Activated T-cell treated with anti-CD3 and anti-CD28 coated beads, Interleukin-2, amount 50 U/mL, for 1 hour (primary cell): ENCODE measurements around the gene HOXB5.

Experiments
- DNase-seq: peaks from one replicate; pipeline ENCODE4 v3.0.0-alpha.2; 2020

HOXB5 gene

DNA sequence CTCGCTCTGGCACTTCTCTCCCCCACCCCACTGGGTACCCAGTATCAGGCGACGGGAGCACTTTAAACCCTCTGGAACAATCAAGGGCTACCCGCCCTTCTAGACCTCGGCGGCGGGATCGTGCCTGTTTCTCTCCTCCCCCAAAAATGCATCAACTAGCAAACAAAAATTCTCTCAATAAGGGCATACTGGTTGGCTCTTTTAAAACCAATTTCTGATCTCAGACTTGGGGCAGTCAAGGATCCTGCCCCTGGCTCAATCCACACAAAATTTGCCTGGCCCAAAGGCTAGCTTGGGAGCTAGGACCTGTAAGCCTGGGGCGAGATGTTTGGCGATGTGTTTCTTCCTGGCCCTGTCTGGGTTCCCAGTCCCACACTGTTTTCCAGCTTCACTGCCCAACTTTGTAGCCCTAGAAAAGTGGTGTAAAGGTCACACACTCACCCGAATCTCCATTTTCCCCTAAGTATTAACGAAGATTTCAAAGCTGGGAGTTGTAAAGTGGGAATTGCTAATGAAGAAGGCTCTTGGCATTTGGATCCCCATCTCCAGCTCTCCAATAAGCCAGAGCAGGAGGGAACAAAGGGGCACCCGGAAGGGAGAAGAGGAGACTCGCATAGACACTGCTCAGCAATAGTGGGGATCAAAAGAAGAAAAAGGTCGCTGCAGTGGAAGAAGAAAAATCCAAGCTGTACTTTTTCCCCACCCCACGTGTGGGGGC is 34.3 kb downstream of the HOXB5 start:
- no peak for DNase-seq

- DNase-seq: no peak
These were observed 34.8 kb downstream of the HOXB5 start for GRCh38 chr17:48558831-48559121.

- DNase-seq: no peak
These were observed 35.3 kb downstream of the HOXB5 start for GRCh38 chr17:48558057-48558830.

- DNase-seq: no peak
These were observed 36.8 kb downstream of the HOXB5 start for GRCh38 chr17:48556576-48557401.

- no peak for DNase-seq
These were observed 37.4 kb downstream of the HOXB5 start for GRCh38 chr17:48556229-48556575.

DNA sequence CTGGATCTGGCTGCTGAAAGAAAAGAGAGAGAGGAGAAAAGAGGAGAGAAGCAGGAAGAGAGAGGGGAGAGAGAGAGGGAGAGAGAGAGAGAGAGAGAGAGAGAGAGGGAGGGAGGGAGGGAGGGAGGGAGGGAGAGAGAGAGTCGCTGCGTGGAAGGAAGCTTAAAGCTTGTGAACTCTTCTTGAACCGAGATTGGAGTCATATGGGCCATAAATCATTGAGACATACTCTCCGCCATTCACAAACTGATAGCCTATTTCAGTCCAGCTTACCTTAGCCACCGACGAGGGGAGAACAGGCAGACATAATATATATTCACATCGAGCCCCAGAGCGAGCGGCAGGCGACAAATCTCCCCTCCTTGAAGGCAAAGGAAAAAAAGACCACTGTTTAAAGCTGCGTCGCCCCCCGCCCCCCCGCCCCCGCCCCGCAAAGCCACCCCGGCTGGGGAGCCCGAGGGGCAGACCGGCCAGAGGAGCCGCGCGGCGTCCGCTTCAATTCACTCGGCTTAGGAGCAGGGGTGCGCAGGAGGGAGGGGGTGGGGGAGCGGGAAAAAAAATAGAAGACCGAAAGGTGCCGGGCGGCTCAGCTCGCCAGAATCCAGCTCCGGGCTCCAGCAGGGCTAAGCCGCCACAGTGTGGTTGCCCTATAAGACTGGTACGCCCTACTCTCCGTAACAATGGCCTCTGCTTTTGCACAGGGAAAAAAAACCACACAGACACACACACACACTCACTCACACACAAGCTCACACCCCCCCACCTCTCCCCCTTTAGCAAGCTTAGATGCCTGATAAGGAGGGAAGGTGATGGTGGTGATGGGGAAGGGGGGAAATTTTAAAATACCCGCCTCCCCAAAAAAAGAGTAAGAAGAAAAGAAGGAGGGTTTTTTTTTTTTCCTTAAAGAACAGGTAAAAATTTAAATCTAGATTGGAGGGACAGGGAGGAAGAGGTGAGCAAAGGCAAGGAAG is 38.0 kb downstream of the HOXB5 start:
- no peak for DNase-seq

- DNase-seq: no peak
These were observed 38.9 kb downstream of the HOXB5 start for GRCh38 chr17:48554412-48555257.

- DNase-seq: no peak
These were observed 39.8 kb downstream of the HOXB5 start for GRCh38 chr17:48553826-48554225.

- no peak for DNase-seq
These were observed 40.4 kb downstream of the HOXB5 start for GRCh38 chr17:48553190-48553547.

DNA sequence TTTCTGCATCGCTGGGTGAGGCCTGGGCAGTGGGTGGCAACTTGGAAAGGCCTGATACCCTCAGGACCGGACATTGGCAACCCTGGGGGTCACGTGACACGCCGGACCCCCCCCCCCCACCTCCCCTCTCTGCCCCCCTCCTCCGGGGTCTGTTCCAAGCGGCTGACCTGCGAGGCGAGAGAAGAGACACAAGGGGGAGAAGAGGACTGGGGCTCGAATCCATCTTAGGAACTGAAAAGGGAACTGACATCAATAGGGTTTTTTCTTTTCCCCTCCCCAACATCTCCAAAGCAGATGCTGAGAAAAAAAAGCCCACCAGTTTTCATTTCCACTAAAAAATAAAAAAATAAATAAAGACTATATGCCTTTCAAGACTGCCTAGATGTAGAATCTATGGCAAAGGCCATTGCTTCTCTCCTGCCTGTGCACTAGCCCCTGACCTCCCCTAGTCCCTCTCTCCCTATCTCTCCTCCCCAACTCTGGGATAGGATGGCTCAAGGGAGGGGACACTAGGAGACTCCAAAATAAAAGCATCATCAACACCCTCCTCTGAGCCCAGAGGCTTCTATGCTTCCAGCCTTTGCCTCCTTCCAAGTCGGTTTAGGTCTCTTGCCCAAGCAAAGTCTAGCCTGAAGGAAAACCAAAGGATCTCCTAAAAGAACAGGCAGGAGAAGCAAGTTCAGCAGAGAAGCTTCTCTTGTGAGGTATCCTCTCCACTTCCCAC is 41.0 kb downstream of the HOXB5 start:
- DNase-seq: no peak

- no peak for DNase-seq
These were observed 41.7 kb downstream of the HOXB5 start for GRCh38 chr17:48551596-48552465.

- DNase-seq: no peak
These were observed 42.4 kb downstream of the HOXB5 start for GRCh38 chr17:48551214-48551555.

DNA sequence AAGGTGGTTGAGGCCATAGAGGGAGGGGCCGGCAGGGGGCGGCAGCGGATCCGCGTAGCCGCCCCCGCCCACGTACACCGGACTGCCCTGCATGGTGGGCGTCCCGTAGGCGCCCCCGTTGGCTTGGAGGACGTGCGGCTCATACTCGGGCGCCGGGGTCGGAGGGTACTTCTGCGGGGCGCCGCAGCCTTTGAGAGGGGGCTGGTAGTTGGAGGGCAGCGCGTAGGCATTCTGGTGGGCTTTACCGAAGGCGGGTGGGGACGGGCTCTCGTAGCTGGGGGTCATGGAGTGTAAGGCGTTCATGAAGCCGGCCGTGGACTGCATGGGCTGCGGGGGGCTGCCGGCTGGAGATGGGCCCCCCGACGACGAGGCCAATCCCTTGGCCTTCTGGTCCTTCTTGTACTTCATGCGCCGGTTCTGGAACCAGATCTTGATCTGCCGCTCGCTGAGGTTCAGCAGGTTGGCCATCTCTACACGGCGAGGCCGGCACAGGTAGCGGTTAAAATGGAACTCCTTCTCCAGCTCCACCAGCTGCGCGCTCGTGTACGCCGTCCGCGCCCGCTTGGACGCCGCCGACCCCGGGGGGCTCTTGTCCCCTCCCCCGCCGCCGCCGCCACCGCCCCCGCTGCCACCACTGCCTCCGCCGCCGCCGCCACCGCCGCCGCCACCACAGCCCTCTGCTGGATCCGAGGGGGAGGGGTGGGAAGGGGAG is 42.9 kb downstream of the HOXB5 start:
- no peak for DNase-seq

DNA sequence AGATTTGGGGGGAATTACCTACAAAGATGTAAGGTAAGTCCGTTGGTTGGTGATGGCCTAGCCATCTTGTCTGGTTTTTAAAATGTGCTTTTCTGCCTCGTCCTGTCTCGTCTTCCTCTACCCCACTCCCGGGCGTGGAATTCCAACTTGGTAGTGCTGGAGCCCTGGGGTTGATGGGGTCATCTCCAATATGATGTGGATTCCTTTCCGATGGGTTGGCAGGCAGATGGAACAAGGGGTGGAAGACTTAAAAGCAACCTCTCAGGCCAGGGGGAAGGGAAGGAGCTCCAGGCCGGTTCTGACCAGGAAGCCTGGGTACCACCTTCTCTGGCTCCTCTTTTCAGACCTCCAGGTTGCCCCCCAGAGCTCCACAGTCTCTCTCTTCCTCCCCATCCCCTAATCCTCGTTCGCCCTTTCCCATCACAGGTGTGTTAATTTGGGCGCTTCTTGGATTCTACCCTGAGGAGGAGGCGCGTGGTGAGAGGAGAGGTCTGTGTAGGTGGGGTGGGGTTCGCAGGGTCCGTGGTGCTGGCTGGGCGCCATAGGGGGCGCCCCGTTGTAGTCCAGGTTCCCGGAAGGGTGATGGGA is 43.6 kb downstream of the HOXB5 start:
- no peak for DNase-seq

DNA sequence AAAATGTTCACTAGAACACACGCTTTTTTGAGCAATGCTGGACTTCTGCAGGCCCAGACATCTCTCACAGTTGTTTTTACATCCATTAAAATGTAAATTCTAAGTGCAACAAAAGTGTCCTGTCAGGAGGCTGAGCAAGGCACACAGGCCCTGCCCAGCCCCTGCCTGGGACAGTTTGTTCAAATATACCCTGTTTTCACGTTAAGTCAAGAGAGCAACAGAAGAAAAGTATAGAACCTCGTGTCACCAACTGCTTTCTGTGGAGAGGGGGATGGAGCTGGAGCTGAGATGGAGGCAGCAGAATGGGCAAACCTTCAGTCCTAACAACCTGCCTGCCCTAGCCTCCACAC is 44.3 kb downstream of the HOXB5 start:
- DNase-seq: no peak

GRCh38 chr17:48548523-48549280 is 44.9 kb downstream of the HOXB5 start:
- DNase-seq: no peak

GRCh38 chr17:48547808-48548522 is 45.6 kb downstream of the HOXB5 start:
- DNase-seq: no peak
